T follicular helper cell (primary cell): Measurements from ENCODE around the gene PRKCQ.
"Not testable (repeated sequence)": the region's sequence is repeated elsewhere in the genome, so short reads cannot be mapped to it uniquely, and the experiment has no call there.

Experiments used
- DNase-seq: peaks from one replicate; pipeline ENCODE4 v3.0.0-alpha.2; 2020; ENCODE audit warnings: low read depth

Gene PRKCQ

GRCh38 chr10:6593241-6593671 is 13.2 kb upstream of the PRKCQ start:
- DNase-seq: no peak

GRCh38 chr10:6592080-6592479 is 12.0 kb upstream of the PRKCQ start:
- no peak for DNase-seq

- no peak for DNase-seq
These were observed 11.6 kb upstream of the PRKCQ start for GRCh38 chr10:6591668-6592067.

GRCh38 chr10:6590100-6590499 is 10.0 kb upstream of the PRKCQ start:
- DNase-seq: no peak

- DNase-seq: no peak
These were observed 9.4 kb upstream of the PRKCQ start for GRCh38 chr10:6589287-6590094.

- no peak for DNase-seq
These were observed 8.8 kb upstream of the PRKCQ start for GRCh38 chr10:6588845-6589244.

- DNase-seq: no peak
These were observed 8.0 kb upstream of the PRKCQ start for GRCh38 chr10:6588082-6588481.

GRCh38 chr10:6586501-6586900 is 6.4 kb upstream of the PRKCQ start:
- DNase-seq: no peak

GRCh38 chr10:6583447-6583846 is 3.4 kb upstream of the PRKCQ start:
- peak; percentile 41 for DNase-seq

- DNase-seq: not testable (repeated sequence)
These were observed 2.8 kb upstream of the PRKCQ start for GRCh38 chr10:6582913-6583312.

GRCh38 chr10:6582298-6582697 is 2.2 kb upstream of the PRKCQ start:
- DNase-seq: no peak

GRCh38 chr10:6581778-6582228 is 1.7 kb upstream of the PRKCQ start:
- no peak for DNase-seq

GRCh38 chr10:6581223-6581622 is 1.1 kb upstream of the PRKCQ start:
- not testable (repeated sequence) for DNase-seq

- peak; percentile 72 for DNase-seq
These were observed 378 bp upstream of the PRKCQ start for GRCh38 chr10:6580279-6581029.

- no peak for DNase-seq
These were observed 733 bp downstream of the PRKCQ start for GRCh38 chr10:6579183-6579903.

- DNase-seq: no peak
These were observed 1.3 kb downstream of the PRKCQ start for GRCh38 chr10:6578795-6579182.

- DNase-seq: no peak
These were observed 1.8 kb downstream of the PRKCQ start for GRCh38 chr10:6578251-6578771.

GRCh38 chr10:6576326-6576725 is 3.8 kb downstream of the PRKCQ start:
- no peak for DNase-seq

- DNase-seq: no peak
These were observed 5.4 kb downstream of the PRKCQ start for GRCh38 chr10:6574664-6575176.

GRCh38 chr10:6570893-6571292 is 9.2 kb downstream of the PRKCQ start:
- no peak for DNase-seq

GRCh38 chr10:6569259-6569658 is 10.8 kb downstream of the PRKCQ start:
- no peak for DNase-seq

GRCh38 chr10:6567884-6568283 is 12.2 kb downstream of the PRKCQ start:
- DNase-seq: no peak
